ENCODE results near the gene ARHGEF19. TPM values are rescaled to one million over a fixed set of nuclear protein-coding genes. Genes with fewer than 3 reads are reported as not detected.

Gene ARHGEF19
- total and polyA plus RNA-seq, 10 of the 15 experiments (the other 5 are each of a cell fraction or from before 2014, with no cell fraction given) = 0.15 to 2.9 (median 0.67) TPM; not detected in 1

DNA sequence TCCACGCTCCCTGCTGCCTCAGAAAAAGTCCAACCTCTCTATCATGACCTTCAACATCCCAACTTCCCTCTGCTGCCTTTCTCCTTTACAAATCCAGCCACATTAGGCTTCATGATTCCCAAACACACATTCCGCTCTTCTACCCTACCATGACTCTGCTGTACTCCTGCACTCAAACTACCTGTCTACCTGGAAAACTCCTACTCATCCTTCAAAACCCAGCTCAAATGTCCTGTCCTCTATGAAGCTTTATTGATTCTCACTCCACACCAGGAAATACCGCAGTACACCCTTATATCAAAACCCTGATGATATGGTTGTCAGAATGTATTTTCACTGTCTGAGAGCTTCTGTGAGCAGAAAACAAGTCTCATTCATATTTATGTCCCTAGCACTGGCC lies 8.9 kb downstream of the ARHGEF19 start:
- ChIA-PET POLR2A (interaction anchor here (1.9 kb wide), 1 partner anchor 14 kb away, joined by 4 read pairs; no protein-coding TSS in a partner anchor), CTCF (interaction anchor here (1.2 to 3.4 kb wide), 6 partner anchors 9 to 160 kb away, joined by 3 to 18 read pairs (median 4); partner anchors contain the start of gene ARHGEF19), SMC1A (ENCODE audit: uncharacterized antibody, unreplicated experiment) (interaction anchor here (0.5 to 0.6 kb wide), 2 partner anchors 17 to 90 kb away, joined by 3 read pairs; no protein-coding TSS in a partner anchor), RAD21 (ENCODE audit: unreplicated experiment) (no interaction called here)
- DNase-seq (ENCODE audit: low read depth, low spot score) (no peak), ATAC-seq (no peak), FAIRE-seq (no peak)
- Histone ChIP-seq H3K36me3 (ENCODE audit: control insufficient read depth in 2 of 2, insufficient read depth in 2 of 2, low read length in 1 of 2) (no peaks in the 10 kb centered on the region), H3K27me3 (replicated peaks in 1 of 2; ENCODE audit: control insufficient read depth in 2 of 2, insufficient read depth in 2 of 2, low read length in 1 of 2) (no peaks in the 10 kb centered on the region), H3K27ac (ENCODE audit: control insufficient read depth, insufficient read depth) (no peak overlapping the region), H3K4me1 (ENCODE audit: control insufficient read depth, insufficient read depth, low read length) (peaks cover 4% of the 10 kb centered on the region; the same call in 1 of the 2 replicates), H2AFZ (ENCODE audit: control insufficient read depth, low read depth, low read length) (no peak overlapping the region), H3K9ac (ENCODE audit: control insufficient read depth, insufficient read depth, low read length) (no peak overlapping the region), H3K9me3 (replicated peaks; ENCODE audit: control insufficient read depth, insufficient read depth, low read length) (no peaks in the 10 kb centered on the region), H3K4me2 (ENCODE audit: control insufficient read depth, insufficient read depth) (no peak overlapping the region), H3K4me3 (no peak overlapping the region), H3K79me2 (ENCODE audit: control insufficient read depth, insufficient read depth, low read length) (no peaks in the 10 kb centered on the region), H4K20me1 (ENCODE audit: control insufficient read depth, insufficient read depth) (no peaks in the 10 kb centered on the region)
- WGBS (ENCODE audit: insufficient coverage, insufficient replicate concordance, low lambda C conversion rate, missing lambda C conversion rate) = 72% methylated on average over 3 of the region's 3 CpGs
- in situ Hi-C loops (cut with MboI) = no loop called here
- TF ChIP-seq SUPT20H (IDR thresholded peaks at IDR 0.05; ENCODE audit: borderline replicate concordance, control insufficient read depth, low read depth, low read length) (no peak), RAD51 (IDR thresholded peaks at IDR 0.05) (no peak), ASH2L (IDR thresholded peaks at IDR 0.05; ENCODE audit: borderline replicate concordance, low read depth) (no peak), CBX3 (IDR thresholded peaks at IDR 0.05; ENCODE audit: borderline replicate concordance, low read depth) (no peak), SMARCA5 (IDR thresholded peaks at IDR 0.05) (no peak), GATAD2B (conservative IDR thresholded peaks at IDR 0.05; ENCODE audit: low read depth) (no peak), ZBED1 (IDR thresholded peaks at IDR 0.05; ENCODE audit: borderline replicate concordance) (no peak), MEF2B (IDR thresholded peaks at IDR 0.05; ENCODE audit: partially characterized antibody, poor library complexity, severe bottlenecking) (no peak), SREBF1 (IDR thresholded peaks at IDR 0.05; ENCODE audit: low read length) (no peak), NFIC (IDR thresholded peaks at IDR 0.05; ENCODE audit: low read depth, low read length) (no peak), RBBP5 (conservative IDR thresholded peaks at IDR 0.05) (no peak), ZNF274 (IDR thresholded peaks at IDR 0.05; ENCODE audit: insufficient read depth, insufficient read length) (no peak), RUNX3 (IDR thresholded peaks at IDR 0.05; ENCODE audit: low read length) (no peak), CREM (IDR thresholded peaks at IDR 0.05; ENCODE audit: low read depth) (no peak)
- TF ChIP-seq, protein P1, sequence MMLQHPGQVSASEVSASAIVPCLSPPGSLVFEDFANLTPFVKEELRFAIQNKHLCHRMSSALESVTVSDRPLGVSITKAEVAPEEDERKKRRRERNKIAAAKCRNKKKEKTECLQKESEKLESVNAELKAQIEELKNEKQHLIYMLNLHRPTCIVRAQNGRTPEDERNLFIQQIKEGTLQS (IDR thresholded peaks at IDR 0.05; ENCODE audit: borderline replicate concordance, extremely low read depth, low read depth, low read length) = no peak
- intact Hi-C loops (cut with micrococcal nuclease; ENCODE audit: unreplicated experiment) = no loop called here
- BruUV-seq (replicated peaks) = TSS peak; percentile 48

Measured in GM12878 (cell line).